Measurements from ENCODE around the gene GRK1.

Gene GRK1

GRCh38 chr13:113649212-113649611, 17.8 kb upstream of the GRK1 start:
- Histone ChIP-seq H3K9ac (ENCODE audit: low read length in 5 of 5) (no peak overlapping the region), H3K4me3 (ENCODE audit: low read depth in 1 of 5, low read length in 5 of 5) (no peak overlapping the region), H3K36me3 (ENCODE audit: control insufficient read depth in 5 of 5, insufficient read depth in 5 of 5, low read length in 5 of 5) (no peaks in the 10 kb centered on the region), H3K27ac (ENCODE audit: low read depth, low read length) (no peak overlapping the region), H3K9me3 (ENCODE audit: control insufficient read depth in 5 of 5, low read length in 5 of 5) (no peaks in the 10 kb centered on the region), H3K27me3 (ENCODE audit: control insufficient read depth in 5 of 5, insufficient read depth in 4 of 5, low read length in 5 of 5) (peaks cover 0 to 4% (median 0%) of the 10 kb centered on the region in 5 donors), H3K4me1 (ENCODE audit: control insufficient read depth in 5 of 5, insufficient read depth in 5 of 5, low read length in 5 of 5) (peaks cover 0 to 20% (median 11%) of the 10 kb centered on the region in 5 donors)

DNA sequence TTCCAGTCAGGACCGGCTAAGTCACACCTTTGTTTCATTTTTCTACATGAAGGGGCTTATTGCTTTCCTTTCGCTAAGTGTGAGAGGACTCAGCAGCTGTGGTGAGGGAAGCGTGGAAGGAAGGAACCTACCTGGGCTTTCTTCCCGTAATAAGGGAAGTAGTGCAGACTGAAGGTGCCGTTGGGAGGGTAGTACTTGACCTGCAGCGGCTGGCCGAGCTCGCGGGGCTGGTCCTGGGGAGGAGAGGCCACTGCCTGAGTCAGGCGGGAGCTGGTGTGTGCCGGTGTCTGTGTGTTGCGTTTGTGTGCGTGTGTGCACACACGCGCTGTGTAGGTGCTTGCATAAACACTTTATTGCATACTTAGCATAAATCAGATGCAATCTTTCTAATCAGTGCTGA, 16.7 kb upstream of the GRK1 start:
- H3K27ac ChIP-seq (ENCODE audit: low read depth, low read length) = no peak overlapping the region
- H3K36me3 ChIP-seq (ENCODE audit: control insufficient read depth in 5 of 5, insufficient read depth in 5 of 5, low read length in 5 of 5) = no peaks in the 10 kb centered on the region
- H3K9me3 ChIP-seq (ENCODE audit: control insufficient read depth in 5 of 5, low read length in 5 of 5) = no peaks in the 10 kb centered on the region
- peaks cover 0 to 22% (median 11%) of the 10 kb centered on the region in 5 donors for H3K4me1 ChIP-seq (ENCODE audit: control insufficient read depth in 5 of 5, insufficient read depth in 5 of 5, low read length in 5 of 5)
- no peak overlapping the region for H3K9ac ChIP-seq (ENCODE audit: low read length in 5 of 5)
- no peak overlapping the region for H3K4me3 ChIP-seq (ENCODE audit: low read depth in 1 of 5, low read length in 5 of 5)
- peaks cover 0 to 7% (median 3%) of the 10 kb centered on the region in 5 donors for H3K27me3 ChIP-seq (ENCODE audit: control insufficient read depth in 5 of 5, insufficient read depth in 4 of 5, low read length in 5 of 5)

DNA sequence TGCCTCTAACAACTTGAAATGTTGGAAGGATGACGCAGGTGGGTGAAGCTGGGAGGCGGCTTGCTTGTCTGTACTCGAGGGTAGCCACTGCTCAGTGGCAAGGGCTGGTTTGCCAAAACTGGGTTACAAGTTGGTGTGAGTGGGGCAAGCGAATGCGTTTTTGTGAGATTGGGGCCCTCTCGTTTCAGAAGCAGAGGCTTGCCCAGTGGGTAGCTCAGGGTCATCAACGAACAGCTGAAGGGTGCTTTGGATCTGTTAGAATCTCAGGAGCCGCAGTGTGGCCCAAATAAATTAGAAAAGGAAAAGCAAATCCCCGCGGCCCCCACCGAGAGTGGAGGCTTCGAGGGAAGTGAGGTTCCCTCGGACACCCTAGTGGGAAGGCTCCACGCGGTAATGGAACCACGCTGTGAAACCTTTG, 16.3 kb upstream of the GRK1 start:
- Histone ChIP-seq H3K9ac (ENCODE audit: low read length in 5 of 5) (no peak overlapping the region), H3K4me3 (ENCODE audit: low read depth in 1 of 5, low read length in 5 of 5) (no peak overlapping the region), H3K4me1 (ENCODE audit: control insufficient read depth in 5 of 5, insufficient read depth in 5 of 5, low read length in 5 of 5) (peaks cover 0 to 22% (median 11%) of the 10 kb centered on the region in 5 donors), H3K36me3 (ENCODE audit: control insufficient read depth in 5 of 5, insufficient read depth in 5 of 5, low read length in 5 of 5) (no peaks in the 10 kb centered on the region), H3K27me3 (ENCODE audit: control insufficient read depth in 5 of 5, insufficient read depth in 4 of 5, low read length in 5 of 5) (peaks cover 0 to 10% (median 6%) of the 10 kb centered on the region in 5 donors), H3K9me3 (ENCODE audit: control insufficient read depth in 5 of 5, low read length in 5 of 5) (no peaks in the 10 kb centered on the region), H3K27ac (ENCODE audit: low read depth, low read length) (no peak overlapping the region)

DNA sequence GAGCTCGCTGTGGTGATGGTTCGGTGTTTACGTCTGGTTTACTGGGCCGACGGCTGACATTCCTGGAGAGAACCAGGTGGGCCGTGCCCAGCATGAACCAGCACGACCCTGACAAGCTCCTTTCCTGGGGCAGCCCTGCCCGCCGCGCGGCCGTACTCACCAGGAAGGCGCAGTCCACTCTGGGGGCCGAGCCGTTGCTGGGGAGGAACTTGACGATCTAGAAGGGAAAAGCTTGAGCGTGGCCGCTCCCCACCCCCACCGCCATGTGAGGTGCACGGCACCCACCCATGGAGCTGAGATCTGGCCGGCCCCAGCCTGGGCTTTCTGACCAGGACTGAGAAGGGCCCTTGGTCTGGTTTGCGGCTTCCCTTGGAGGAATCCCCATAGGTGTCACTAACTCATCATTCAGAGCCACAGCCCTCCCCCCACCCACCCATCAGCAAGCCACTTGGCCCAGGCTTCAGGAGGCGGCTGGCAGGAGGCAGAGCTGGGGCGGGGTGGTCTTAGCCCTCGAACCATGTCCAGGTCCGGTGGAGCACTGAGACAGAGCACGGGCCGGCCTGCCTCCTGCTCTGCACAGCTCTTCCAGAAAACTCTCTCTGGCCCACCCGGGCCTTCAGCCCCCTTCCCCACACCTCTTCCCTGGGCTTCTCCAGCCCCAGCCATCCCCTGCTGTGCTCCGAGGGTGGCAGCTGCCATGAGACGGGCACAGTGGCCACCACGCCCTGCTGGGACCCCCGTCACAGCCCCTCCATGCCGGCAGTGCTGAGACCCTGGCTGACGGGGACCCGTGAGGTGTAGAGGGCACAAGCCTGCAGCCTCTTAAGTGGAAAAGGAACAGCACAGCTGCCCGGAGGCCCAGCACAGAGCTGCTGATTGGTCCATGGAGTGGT, 15.3 kb upstream of the GRK1 start:
- no peaks in the 10 kb centered on the region for H3K36me3 ChIP-seq (ENCODE audit: control insufficient read depth in 5 of 5, insufficient read depth in 5 of 5, low read length in 5 of 5)
- peaks cover 0 to 18% (median 11%) of the 10 kb centered on the region in 5 donors for H3K4me1 ChIP-seq (ENCODE audit: control insufficient read depth in 5 of 5, insufficient read depth in 5 of 5, low read length in 5 of 5)
- no peak overlapping the region for H3K4me3 ChIP-seq (ENCODE audit: low read depth in 1 of 5, low read length in 5 of 5)
- no peaks in the 10 kb centered on the region for H3K9me3 ChIP-seq (ENCODE audit: control insufficient read depth in 5 of 5, low read length in 5 of 5)
- no peak overlapping the region for H3K9ac ChIP-seq (ENCODE audit: low read length in 5 of 5)
- H3K27ac ChIP-seq (ENCODE audit: low read depth, low read length) = no peak overlapping the region
- H3K27me3 ChIP-seq (ENCODE audit: control insufficient read depth in 5 of 5, insufficient read depth in 4 of 5, low read length in 5 of 5) = peaks cover 0 to 11% (median 8%) of the 10 kb centered on the region in 5 donors

GRCh38 chr13:113652404-113653263, 14.4 kb upstream of the GRK1 start:
- H3K36me3 ChIP-seq (ENCODE audit: control insufficient read depth in 5 of 5, insufficient read depth in 5 of 5, low read length in 5 of 5) = no peaks in the 10 kb centered on the region
- H3K9me3 ChIP-seq (ENCODE audit: control insufficient read depth in 5 of 5, low read length in 5 of 5) = no peaks in the 10 kb centered on the region
- H3K9ac ChIP-seq (ENCODE audit: low read length in 5 of 5) = no peak overlapping the region
- H3K27me3 ChIP-seq (ENCODE audit: control insufficient read depth in 5 of 5, insufficient read depth in 4 of 5, low read length in 5 of 5) = peaks cover 5 to 19% (median 10%) of the 10 kb centered on the region in 5 donors
- no peak overlapping the region for H3K27ac ChIP-seq (ENCODE audit: low read depth, low read length)
- H3K4me1 ChIP-seq (ENCODE audit: control insufficient read depth in 5 of 5, insufficient read depth in 5 of 5, low read length in 5 of 5) = peaks cover 0 to 9% (median 5%) of the 10 kb centered on the region in 5 donors
- H3K4me3 ChIP-seq (ENCODE audit: low read depth in 1 of 5, low read length in 5 of 5) = no peak overlapping the region

DNA sequence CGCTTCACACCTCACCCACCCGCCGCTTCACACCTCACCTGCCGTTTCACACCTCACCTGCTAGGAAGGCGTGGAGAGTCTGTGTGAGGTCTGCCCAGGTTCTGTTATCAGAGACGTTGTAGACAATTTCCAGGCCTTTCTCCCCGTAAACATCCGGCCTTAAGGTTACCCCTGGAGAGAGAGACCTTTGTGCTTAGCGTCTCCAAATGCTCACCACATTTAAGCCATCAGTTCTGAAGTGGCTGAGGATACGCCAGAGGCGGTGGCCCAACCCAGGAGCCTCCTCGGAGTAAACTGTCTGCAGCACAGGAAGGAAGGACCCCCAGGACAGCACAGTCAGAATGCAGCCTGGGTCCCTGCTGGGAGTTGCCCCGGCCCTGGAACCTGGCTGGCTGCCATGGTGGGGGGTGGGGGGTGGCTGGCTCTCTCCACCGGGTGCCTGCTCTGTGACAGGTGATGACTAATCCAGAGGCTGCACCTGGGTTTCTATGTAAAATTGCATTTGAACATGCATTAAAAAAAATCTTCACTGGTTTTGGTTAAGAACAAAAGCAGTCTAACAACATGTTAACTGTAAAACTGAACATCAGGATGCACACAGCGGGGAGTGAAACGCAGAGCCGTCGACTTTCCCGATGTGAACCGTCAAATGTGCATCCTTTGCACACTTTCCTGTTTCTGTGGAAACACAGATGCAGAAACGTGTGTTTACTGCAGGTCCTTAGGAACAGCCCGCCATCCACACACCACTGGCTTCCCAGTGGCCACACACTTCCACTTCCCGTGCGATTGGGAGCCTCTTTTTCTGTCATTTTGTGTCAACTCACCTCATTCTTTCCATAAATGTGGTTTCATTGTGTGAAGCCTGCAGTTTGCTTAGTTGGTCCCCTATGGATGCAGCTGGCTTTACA, 13.5 kb upstream of the GRK1 start:
- no peak overlapping the region for H3K27ac ChIP-seq (ENCODE audit: low read depth, low read length)
- no peaks in the 10 kb centered on the region for H3K36me3 ChIP-seq (ENCODE audit: control insufficient read depth in 5 of 5, insufficient read depth in 5 of 5, low read length in 5 of 5)
- H3K27me3 ChIP-seq (ENCODE audit: control insufficient read depth in 5 of 5, insufficient read depth in 4 of 5, low read length in 5 of 5) = peaks cover 5 to 26% (median 12%) of the 10 kb centered on the region in 5 donors
- H3K9me3 ChIP-seq (ENCODE audit: control insufficient read depth in 5 of 5, low read length in 5 of 5) = no peaks in the 10 kb centered on the region
- no peak overlapping the region for H3K4me3 ChIP-seq (ENCODE audit: low read depth in 1 of 5, low read length in 5 of 5)
- peaks cover 0 to 5% (median 0%) of the 10 kb centered on the region in 5 donors for H3K4me1 ChIP-seq (ENCODE audit: control insufficient read depth in 5 of 5, insufficient read depth in 5 of 5, low read length in 5 of 5)
- H3K9ac ChIP-seq (ENCODE audit: low read length in 5 of 5) = no peak overlapping the region

DNA sequence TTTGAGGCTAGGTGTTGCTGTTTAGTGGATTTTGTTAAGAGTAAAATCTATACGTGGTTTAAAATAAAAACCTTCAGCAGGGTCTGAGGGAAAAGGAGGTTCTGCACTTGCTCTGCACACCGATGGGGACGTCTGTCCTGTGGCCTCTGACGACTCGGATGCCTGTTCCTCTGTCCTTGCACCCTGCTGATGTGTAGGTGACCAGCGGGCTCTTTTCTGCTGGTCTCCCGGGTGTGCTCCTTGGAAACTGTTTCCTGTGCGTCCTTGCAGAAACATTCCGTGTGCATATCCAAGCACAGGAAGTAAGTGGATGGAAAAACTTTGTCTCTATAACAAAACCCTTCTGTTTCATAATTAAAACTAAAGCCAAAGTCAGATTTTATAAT, 12.9 kb upstream of the GRK1 start:
- Histone ChIP-seq H3K27ac (ENCODE audit: low read depth, low read length) (no peak overlapping the region), H3K9me3 (ENCODE audit: control insufficient read depth in 5 of 5, low read length in 5 of 5) (no peaks in the 10 kb centered on the region), H3K4me1 (ENCODE audit: control insufficient read depth in 5 of 5, insufficient read depth in 5 of 5, low read length in 5 of 5) (peaks cover 0 to 5% (median 0%) of the 10 kb centered on the region in 5 donors), H3K4me3 (ENCODE audit: low read depth in 1 of 5, low read length in 5 of 5) (no peak overlapping the region), H3K27me3 (ENCODE audit: control insufficient read depth in 5 of 5, insufficient read depth in 4 of 5, low read length in 5 of 5) (peaks cover 5 to 29% (median 12%) of the 10 kb centered on the region in 5 donors), H3K36me3 (ENCODE audit: control insufficient read depth in 5 of 5, insufficient read depth in 5 of 5, low read length in 5 of 5) (no peaks in the 10 kb centered on the region), H3K9ac (ENCODE audit: low read length in 5 of 5) (no peak overlapping the region)

GRCh38 chr13:113654591-113655345, 12.3 kb upstream of the GRK1 start:
- Histone ChIP-seq H3K9ac (ENCODE audit: low read length in 5 of 5) (no peak overlapping the region), H3K27me3 (ENCODE audit: control insufficient read depth in 5 of 5, insufficient read depth in 4 of 5, low read length in 5 of 5) (peaks cover 5 to 29% (median 12%) of the 10 kb centered on the region in 5 donors), H3K4me1 (ENCODE audit: control insufficient read depth in 5 of 5, insufficient read depth in 5 of 5, low read length in 5 of 5) (peaks cover 0 to 5% (median 0%) of the 10 kb centered on the region in 5 donors), H3K36me3 (ENCODE audit: control insufficient read depth in 5 of 5, insufficient read depth in 5 of 5, low read length in 5 of 5) (no peaks in the 10 kb centered on the region), H3K27ac (ENCODE audit: low read depth, low read length) (no peak overlapping the region), H3K4me3 (ENCODE audit: low read depth in 1 of 5, low read length in 5 of 5) (no peak overlapping the region), H3K9me3 (ENCODE audit: control insufficient read depth in 5 of 5, low read length in 5 of 5) (no peaks in the 10 kb centered on the region)
